ENCODE measurements around the gene ANKRD35. TPM values are rescaled to one million over a fixed set of nuclear protein-coding genes. Genes with fewer than 3 reads are reported as not detected.

ANKRD35 gene
- total and polyA plus RNA-seq, 9 of the 15 experiments (the other 6 are each of a cell fraction or from before 2014, with no cell fraction given) = 0.07 to 0.14 (median 0.07) TPM; not detected in 5

GRCh38 chr1:145916745-145917144, 31.1 kb upstream of the ANKRD35 start (continued):
- TF ChIP-seq HMBOX1 (IDR thresholded peaks at IDR 0.05) (no peak), CREB5 (CRISPR knock-in tag; IDR thresholded peaks at IDR 0.05) (no peak), STAT5B (CRISPR knock-in tag; IDR thresholded peaks at IDR 0.05) (no peak)

GRCh38 chr1:145912128-145912641, 26.5 kb upstream of the ANKRD35 start:
- WGBS (ENCODE audit: insufficient coverage, low coverage, missing lambda C conversion rate) = 62% methylated on average over 9 of the region's 11 CpGs
- Histone ChIP-seq H3K27me3 (ENCODE audit: control insufficient read depth in 2 of 2, insufficient read depth in 2 of 2, low read length in 2 of 2) (no peaks in the 10 kb centered on the region), H3K9me3 (replicated peaks; ENCODE audit: control insufficient read depth, insufficient read depth, low read depth, low read length) (no peaks in the 10 kb centered on the region), H4K20me1 (replicated peaks; ENCODE audit: control insufficient read depth, insufficient read depth, low read length) (no peaks in the 10 kb centered on the region), H3K27ac (ENCODE audit: extremely low read depth, low read depth, low read length) (no peak overlapping the region), H3K9me1 (ENCODE audit: control insufficient read depth, insufficient read depth, low read length) (peaks cover 4% of the 10 kb centered on the region), H3K36me3 (ENCODE audit: control insufficient read depth, insufficient read depth, low read length) (peaks cover 31% of the 10 kb centered on the region; the same call in 2 of the 3 replicates), H3K79me2 (ENCODE audit: control insufficient read depth, insufficient read depth, low read length) (no peaks in the 10 kb centered on the region), H3K4me3 (no peak overlapping the region), H3K4me2 (ENCODE audit: insufficient read depth, low read length) (no peak overlapping the region), H3K4me1 (replicated peaks in 1 of 2; ENCODE audit: control insufficient read depth in 2 of 2, insufficient read depth in 2 of 2, low read length in 2 of 2) (no peaks in the 10 kb centered on the region; a peak in 1 of 5 replicates), H3K9ac (ENCODE audit: insufficient read depth in 1 of 2, low read depth in 2 of 2, low read length in 2 of 2) (0 out of 4 replicates have a peak overlapping the region, but pooled peaks of 1 of the 2 experiments have one; percentile 24), H2AFZ (ENCODE audit: low read depth, low read length) (no peak overlapping the region)
- intact Hi-C loops (cut with micrococcal nuclease) (loop anchor here (5.0 kb wide), 1 partner anchor 65 kb away; the partner anchor contains the start of gene NUDT17), in situ Hi-C loops (cut with MboI) (no loop called here)
- no peak for ATAC-seq
- FAIRE-seq = peak; percentile 35
- DNase-seq (ENCODE audit: extremely low read depth in 1 of 4, low spot score in 3 of 4) = no peak
- BruUV-seq (replicated peaks) = no TSS peak
- POLR2A ChIA-PET = interaction anchor here (0.7 kb wide), 1 partner anchor 11 kb away, joined by 4 read pairs; no protein-coding TSS in a partner anchor
- CTCF ChIA-PET (ENCODE audit: low intra/inter-chr PET ratio) = no interaction called here
- no peak for TF ChIP-seq HNRNPUL1 (IDR thresholded peaks at IDR 0.05; ENCODE audit: low read length)
- TF ChIP-seq ZNF584 (CRISPR knock-in tag; IDR thresholded peaks at IDR 0.05; ENCODE audit: low read depth) = no peak
- TF ChIP-seq ZNF518B (CRISPR knock-in tag; IDR thresholded peaks at IDR 0.05) = no peak
- TF ChIP-seq CSDE1 (IDR thresholded peaks at IDR 0.05) = no peak
- no peak for TF ChIP-seq KLF16 (IDR thresholded peaks at IDR 0.05)
- no peak for TF ChIP-seq ZNF133 (CRISPR knock-in tag; IDR thresholded peaks at IDR 0.05)
- TF ChIP-seq EWSR1 (IDR thresholded peaks at IDR 0.05; ENCODE audit: borderline replicate concordance, low read depth, partially characterized antibody) = no peak
- no peak for TF ChIP-seq HDAC1 (IDR thresholded peaks at IDR 0.05)
- TF ChIP-seq FOXJ3 (CRISPR knock-in tag; IDR thresholded peaks at IDR 0.05) = no peak
- no peak for TF ChIP-seq ZNF778 (CRISPR knock-in tag; IDR thresholded peaks at IDR 0.05)
